HEK293 (cell line): ENCODE data around the gene FBXO3.
A peak's percentile ranks its signal among the peaks of the same experiment; 100 is the strongest.

ENCODE experiments used
- RBAK ChIP-seq: fragments of 450-650 bp; formaldehyde crosslinking; IDR thresholded peaks from 2 replicates; pipeline ENCODE4 v1.5.1; 2016; ENCODE audit warnings: missing biosample characterization, missing genetic modification characterization
- SCRT2 ChIP-seq: fragments of 450-650 bp; formaldehyde crosslinking; IDR thresholded peaks from 2 replicates; pipeline ENCODE4 v1.5.1; 2016; ENCODE audit warnings: missing biosample characterization, missing genetic modification characterization
- SP3 ChIP-seq: fragments of 450-650 bp; formaldehyde crosslinking; IDR thresholded peaks from 2 replicates; pipeline ENCODE4 v1.5.1; 2016; ENCODE audit warnings: missing biosample characterization, missing genetic modification characterization
- ZNF174 ChIP-seq: fragments of 450-650 bp; formaldehyde crosslinking; IDR thresholded peaks from 2 replicates; pipeline ENCODE4 v1.5.0; 2017; ENCODE audit warnings: missing biosample characterization, mild to moderate bottlenecking, missing genetic modification characterization
- ZNF202 ChIP-seq: fragments of 450-650 bp; formaldehyde crosslinking; IDR thresholded peaks from 2 replicates; pipeline ENCODE4 v1.5.1; 2016; ENCODE audit warnings: missing biosample characterization, missing genetic modification characterization, borderline replicate concordance
- ZNF23 ChIP-seq: fragments of 450-650 bp; formaldehyde crosslinking; IDR thresholded peaks from 2 replicates; pipeline ENCODE4 v1.5.1; 2016; ENCODE audit warnings: missing biosample characterization, missing genetic modification characterization, borderline replicate concordance
- ZNF266 ChIP-seq: fragments of 450-650 bp; formaldehyde crosslinking; IDR thresholded peaks from 2 replicates; pipeline ENCODE4 v1.5.1; 2016; ENCODE audit warnings: missing biosample characterization, missing genetic modification characterization, low read depth
- ZNF433 ChIP-seq: fragments of 450-650 bp; formaldehyde crosslinking; IDR thresholded peaks from 2 replicates; pipeline ENCODE4 v1.5.1; 2016; ENCODE audit warnings: missing biosample characterization, missing genetic modification characterization, low read depth
- ZNF48 ChIP-seq: fragments of 450-650 bp; formaldehyde crosslinking; IDR thresholded peaks from 2 replicates; pipeline ENCODE4 v1.5.1; 2016; ENCODE audit warnings: missing biosample characterization, missing genetic modification characterization
- ZNF626 ChIP-seq: fragments of 450-650 bp; sonication (Bioruptor Pico); formaldehyde crosslinking; IDR thresholded peaks from 2 replicates; pipeline ENCODE4 v1.5.1; 2018; ENCODE audit warnings: missing biosample characterization, missing genetic modification characterization, inconsistent platforms
- ZNF658 ChIP-seq: fragments of 450-650 bp; formaldehyde crosslinking; IDR thresholded peaks from 2 replicates; pipeline ENCODE4; 2016; ENCODE audit warnings: missing biosample characterization, missing genetic modification characterization
- TF ChIP-seq, protein P1 (sequence below): fragments of 450-650 bp; formaldehyde crosslinking; IDR thresholded peaks from 2 replicates; pipeline ENCODE4 v1.5.1; 2017; ENCODE audit warnings: missing biosample characterization, missing genetic modification characterization
- TF ChIP-seq, protein P2 (sequence below): fragments of 450-650 bp; formaldehyde crosslinking; IDR thresholded peaks from 2 replicates; pipeline ENCODE4 v1.5.1; 2016; ENCODE audit warnings: missing biosample characterization, missing genetic modification characterization
- TF ChIP-seq, protein P3 (sequence below): fragments of 450-650 bp; formaldehyde crosslinking; IDR thresholded peaks from 2 replicates; pipeline ENCODE4 v1.5.1; 2016; ENCODE audit warnings: missing biosample characterization, missing genetic modification characterization
- TF ChIP-seq, protein P4 (sequence below): fragments of 450-650 bp; formaldehyde crosslinking; conservative IDR thresholded peaks from 2 replicates; pipeline ENCODE4 v1.5.1; 2016; ENCODE audit warnings: low read depth, missing biosample characterization, missing genetic modification characterization
- TF ChIP-seq, protein P5 (sequence below): fragments of 450-650 bp; formaldehyde crosslinking; IDR thresholded peaks from 2 replicates; pipeline ENCODE4 v1.5.1; 2016; ENCODE audit warnings: missing biosample characterization, missing genetic modification characterization
- TF ChIP-seq, protein P6 (sequence below): fragments of 450-650 bp; formaldehyde crosslinking; IDR thresholded peaks from 2 replicates; pipeline ENCODE4 v1.5.1; 2016; ENCODE audit warnings: missing biosample characterization, missing genetic modification characterization
- TF ChIP-seq, protein P7 (sequence below): fragments of 450-650 bp; formaldehyde crosslinking; IDR thresholded peaks from 2 replicates; pipeline ENCODE4 v1.5.1; 2016; ENCODE audit warnings: missing biosample characterization, missing genetic modification characterization

FBXO3 gene

DNA sequence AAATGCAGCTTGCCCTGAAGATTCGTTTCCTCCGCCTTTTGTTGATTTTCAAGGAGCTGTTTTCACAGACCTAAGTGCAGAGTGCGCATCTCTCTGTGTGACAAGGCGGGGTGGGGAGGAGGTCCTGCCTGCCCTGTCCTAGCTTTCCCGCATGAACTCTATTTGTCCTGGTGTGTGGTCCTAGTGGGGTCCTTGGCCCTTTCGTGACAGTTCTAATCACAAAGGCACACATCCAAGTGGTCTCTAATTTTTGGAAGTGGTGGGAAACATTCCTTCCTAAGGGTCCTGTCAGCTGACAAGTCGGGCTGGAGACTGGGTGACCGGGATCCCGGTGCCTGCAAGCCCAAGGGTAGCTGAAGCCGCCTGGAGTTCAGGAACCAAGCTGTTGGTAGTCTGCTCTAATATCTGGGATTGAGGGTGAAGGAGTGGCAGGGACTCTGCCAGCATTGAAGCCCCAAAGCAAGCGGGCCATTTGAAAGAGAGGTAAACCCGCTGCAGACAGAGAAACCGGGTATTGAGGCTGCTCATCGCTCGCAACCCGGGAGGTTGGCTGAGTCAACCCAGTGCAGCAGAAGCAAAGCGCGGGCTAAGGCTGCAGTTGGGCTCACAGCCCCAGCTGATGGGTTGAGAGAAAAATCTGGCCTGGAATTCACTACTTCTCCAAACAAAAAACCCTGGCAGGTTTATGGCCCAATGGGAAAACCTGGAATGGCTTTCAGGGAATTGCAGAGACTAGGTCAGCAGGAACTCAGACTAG, 28.1 kb upstream of the FBXO3 start (continued):
- TF ChIP-seq, protein P1, sequence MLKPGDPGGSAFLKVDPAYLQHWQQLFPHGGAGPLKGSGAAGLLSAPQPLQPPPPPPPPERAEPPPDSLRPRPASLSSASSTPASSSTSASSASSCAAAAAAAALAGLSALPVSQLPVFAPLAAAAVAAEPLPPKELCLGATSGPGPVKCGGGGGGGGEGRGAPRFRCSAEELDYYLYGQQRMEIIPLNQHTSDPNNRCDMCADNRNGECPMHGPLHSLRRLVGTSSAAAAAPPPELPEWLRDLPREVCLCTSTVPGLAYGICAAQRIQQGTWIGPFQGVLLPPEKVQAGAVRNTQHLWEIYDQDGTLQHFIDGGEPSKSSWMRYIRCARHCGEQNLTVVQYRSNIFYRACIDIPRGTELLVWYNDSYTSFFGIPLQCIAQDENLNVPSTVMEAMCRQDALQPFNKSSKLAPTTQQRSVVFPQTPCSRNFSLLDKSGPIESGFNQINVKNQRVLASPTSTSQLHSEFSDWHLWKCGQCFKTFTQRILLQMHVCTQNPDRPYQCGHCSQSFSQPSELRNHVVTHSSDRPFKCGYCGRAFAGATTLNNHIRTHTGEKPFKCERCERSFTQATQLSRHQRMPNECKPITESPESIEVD (tag by site-specific recombination), result 0 out of 2 replicates have a peak, but pooled peaks have one; percentile 15
- TF ChIP-seq, protein P2, sequence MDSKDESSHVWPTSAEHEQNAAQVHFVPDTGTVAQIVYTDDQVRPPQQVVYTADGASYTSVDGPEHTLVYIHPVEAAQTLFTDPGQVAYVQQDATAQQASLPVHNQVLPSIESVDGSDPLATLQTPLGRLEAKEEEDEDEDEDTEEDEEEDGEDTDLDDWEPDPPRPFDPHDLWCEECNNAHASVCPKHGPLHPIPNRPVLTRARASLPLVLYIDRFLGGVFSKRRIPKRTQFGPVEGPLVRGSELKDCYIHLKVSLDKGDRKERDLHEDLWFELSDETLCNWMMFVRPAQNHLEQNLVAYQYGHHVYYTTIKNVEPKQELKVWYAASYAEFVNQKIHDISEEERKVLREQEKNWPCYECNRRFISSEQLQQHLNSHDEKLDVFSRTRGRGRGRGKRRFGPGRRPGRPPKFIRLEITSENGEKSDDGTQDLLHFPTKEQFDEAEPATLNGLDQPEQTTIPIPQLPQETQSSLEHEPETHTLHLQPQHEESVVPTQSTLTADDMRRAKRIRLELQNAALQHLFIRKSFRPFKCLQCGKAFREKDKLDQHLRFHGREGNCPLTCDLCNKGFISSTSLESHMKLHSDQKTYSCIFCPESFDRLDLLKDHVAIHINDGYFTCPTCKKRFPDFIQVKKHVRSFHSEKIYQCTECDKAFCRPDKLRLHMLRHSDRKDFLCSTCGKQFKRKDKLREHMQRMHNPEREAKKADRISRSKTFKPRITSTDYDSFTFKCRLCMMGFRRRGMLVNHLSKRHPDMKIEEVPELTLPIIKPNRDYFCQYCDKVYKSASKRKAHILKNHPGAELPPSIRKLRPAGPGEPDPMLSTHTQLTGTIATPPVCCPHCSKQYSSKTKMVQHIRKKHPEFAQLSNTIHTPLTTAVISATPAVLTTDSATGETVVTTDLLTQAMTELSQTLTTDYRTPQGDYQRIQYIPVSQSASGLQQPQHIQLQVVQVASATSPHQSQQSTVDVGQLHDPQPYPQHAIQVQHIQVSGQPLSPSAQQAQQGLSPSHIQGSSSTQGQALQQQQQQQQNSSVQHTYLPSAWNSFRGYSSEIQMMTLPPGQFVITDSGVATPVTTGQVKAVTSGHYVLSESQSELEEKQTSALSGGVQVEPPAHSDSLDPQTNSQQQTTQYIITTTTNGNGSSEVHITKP (tag by site-specific recombination), result peak; percentile 58
- no peak for TF ChIP-seq ZNF23
- TF ChIP-seq SCRT2 (tag by site-specific recombination), result no peak
- TF ChIP-seq, protein P3, sequence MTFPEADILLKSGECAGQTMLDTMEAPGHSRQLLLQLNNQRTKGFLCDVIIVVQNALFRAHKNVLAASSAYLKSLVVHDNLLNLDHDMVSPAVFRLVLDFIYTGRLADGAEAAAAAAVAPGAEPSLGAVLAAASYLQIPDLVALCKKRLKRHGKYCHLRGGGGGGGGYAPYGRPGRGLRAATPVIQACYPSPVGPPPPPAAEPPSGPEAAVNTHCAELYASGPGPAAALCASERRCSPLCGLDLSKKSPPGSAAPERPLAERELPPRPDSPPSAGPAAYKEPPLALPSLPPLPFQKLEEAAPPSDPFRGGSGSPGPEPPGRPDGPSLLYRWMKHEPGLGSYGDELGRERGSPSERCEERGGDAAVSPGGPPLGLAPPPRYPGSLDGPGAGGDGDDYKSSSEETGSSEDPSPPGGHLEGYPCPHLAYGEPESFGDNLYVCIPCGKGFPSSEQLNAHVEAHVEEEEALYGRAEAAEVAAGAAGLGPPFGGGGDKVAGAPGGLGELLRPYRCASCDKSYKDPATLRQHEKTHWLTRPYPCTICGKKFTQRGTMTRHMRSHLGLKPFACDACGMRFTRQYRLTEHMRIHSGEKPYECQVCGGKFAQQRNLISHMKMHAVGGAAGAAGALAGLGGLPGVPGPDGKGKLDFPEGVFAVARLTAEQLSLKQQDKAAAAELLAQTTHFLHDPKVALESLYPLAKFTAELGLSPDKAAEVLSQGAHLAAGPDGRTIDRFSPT (tag by site-specific recombination), result no peak
- no peak for TF ChIP-seq ZNF626 (tag by site-specific recombination)
- TF ChIP-seq ZNF658, result no peak
- TF ChIP-seq, protein P4, sequence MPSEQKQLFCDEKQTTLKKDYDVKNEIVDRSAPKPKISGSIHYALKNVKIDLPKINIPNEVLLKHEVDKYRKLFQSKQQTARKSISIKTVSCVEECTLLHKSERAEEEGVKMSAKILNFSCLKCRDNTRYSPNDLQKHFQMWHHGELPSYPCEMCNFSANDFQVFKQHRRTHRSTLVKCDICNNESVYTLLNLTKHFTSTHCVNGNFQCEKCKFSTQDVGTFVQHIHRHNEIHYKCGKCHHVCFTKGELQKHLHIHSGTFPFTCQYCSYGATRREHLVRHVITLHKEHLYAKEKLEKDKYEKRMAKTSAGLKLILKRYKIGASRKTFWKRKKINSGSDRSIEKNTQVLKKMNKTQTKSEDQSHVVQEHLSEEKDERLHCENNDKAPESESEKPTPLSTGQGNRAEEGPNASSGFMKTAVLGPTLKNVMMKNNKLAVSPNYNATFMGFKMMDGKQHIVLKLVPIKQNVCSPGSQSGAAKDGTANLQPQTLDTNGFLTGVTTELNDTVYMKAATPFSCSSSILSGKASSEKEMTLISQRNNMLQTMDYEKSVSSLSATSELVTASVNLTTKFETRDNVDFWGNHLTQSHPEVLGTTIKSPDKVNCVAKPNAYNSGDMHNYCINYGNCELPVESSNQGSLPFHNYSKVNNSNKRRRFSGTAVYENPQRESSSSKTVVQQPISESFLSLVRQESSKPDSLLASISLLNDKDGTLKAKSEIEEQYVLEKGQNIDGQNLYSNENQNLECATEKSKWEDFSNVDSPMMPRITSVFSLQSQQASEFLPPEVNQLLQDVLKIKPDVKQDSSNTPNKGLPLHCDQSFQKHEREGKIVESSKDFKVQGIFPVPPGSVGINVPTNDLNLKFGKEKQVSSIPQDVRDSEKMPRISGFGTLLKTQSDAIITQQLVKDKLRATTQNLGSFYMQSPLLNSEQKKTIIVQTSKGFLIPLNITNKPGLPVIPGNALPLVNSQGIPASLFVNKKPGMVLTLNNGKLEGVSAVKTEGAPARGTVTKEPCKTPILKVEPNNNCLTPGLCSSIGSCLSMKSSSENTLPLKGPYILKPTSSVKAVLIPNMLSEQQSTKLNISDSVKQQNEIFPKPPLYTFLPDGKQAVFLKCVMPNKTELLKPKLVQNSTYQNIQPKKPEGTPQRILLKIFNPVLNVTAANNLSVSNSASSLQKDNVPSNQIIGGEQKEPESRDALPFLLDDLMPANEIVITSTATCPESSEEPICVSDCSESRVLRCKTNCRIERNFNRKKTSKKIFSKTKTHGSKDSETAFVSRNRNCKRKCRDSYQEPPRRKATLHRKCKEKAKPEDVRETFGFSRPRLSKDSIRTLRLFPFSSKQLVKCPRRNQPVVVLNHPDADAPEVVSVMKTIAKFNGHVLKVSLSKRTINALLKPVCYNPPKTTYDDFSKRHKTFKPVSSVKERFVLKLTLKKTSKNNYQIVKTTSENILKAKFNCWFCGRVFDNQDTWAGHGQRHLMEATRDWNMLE, result no peak
- TF ChIP-seq, protein P5, sequence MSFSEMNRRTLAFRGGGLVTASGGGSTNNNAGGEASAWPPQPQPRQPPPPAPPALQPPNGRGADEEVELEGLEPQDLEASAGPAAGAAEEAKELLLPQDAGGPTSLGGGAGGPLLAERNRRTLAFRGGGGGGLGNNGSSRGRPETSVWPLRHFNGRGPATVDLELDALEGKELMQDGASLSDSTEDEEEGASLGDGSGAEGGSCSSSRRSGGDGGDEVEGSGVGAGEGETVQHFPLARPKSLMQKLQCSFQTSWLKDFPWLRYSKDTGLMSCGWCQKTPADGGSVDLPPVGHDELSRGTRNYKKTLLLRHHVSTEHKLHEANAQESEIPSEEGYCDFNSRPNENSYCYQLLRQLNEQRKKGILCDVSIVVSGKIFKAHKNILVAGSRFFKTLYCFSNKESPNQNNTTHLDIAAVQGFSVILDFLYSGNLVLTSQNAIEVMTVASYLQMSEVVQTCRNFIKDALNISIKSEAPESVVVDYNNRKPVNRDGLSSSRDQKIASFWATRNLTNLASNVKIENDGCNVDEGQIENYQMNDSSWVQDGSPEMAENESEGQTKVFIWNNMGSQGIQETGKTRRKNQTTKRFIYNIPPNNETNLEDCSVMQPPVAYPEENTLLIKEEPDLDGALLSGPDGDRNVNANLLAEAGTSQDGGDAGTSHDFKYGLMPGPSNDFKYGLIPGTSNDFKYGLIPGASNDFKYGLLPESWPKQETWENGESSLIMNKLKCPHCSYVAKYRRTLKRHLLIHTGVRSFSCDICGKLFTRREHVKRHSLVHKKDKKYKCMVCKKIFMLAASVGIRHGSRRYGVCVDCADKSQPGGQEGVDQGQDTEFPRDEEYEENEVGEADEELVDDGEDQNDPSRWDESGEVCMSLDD (tag by site-specific recombination), result no peak
- no peak for TF ChIP-seq ZNF174
- no peak for TF ChIP-seq RBAK (tag by site-specific recombination)
- TF ChIP-seq ZNF48 (tag by site-specific recombination), result no peak
- TF ChIP-seq SP3 (tag by site-specific recombination), result peak; percentile 33; the same call in 1 of the 2 replicates
- TF ChIP-seq, protein P6, sequence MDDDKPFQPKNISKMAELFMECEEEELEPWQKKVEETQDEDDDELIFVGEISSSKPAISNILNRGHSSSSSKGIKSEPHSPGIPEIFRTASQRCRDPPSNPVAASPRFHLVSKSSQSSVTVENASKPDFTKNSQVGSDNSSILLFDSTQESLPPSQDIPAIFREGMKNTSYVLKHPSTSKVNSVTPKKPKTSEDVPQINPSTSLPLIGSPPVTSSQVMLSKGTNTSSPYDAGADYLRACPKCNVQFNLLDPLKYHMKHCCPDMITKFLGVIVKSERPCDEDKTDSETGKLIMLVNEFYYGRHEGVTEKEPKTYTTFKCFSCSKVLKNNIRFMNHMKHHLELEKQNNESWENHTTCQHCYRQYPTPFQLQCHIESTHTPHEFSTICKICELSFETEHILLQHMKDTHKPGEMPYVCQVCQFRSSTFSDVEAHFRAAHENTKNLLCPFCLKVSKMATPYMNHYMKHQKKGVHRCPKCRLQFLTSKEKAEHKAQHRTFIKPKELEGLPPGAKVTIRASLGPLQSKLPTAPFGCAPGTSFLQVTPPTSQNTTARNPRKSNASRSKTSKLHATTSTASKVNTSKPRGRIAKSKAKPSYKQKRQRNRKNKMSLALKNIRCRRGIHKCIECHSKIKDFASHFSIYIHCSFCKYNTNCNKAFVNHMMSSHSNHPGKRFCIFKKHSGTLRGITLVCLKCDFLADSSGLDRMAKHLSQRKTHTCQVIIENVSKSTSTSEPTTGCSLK (tag by site-specific recombination), result no peak
- no peak for TF ChIP-seq ZNF433
- TF ChIP-seq ZNF202 (tag by site-specific recombination), result no peak
- no peak for TF ChIP-seq ZNF266 (tag by site-specific recombination)
- TF ChIP-seq, protein P7, sequence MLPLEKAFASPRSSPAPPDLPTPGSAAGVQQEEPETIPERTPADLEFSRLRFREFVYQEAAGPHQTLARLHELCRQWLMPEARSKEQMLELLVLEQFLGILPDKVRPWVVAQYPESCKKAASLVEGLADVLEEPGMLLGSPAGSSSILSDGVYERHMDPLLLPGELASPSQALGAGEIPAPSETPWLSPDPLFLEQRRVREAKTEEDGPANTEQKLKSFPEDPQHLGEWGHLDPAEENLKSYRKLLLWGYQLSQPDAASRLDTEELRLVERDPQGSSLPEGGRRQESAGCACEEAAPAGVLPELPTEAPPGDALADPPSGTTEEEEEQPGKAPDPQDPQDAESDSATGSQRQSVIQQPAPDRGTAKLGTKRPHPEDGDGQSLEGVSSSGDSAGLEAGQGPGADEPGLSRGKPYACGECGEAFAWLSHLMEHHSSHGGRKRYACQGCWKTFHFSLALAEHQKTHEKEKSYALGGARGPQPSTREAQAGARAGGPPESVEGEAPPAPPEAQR (tag by site-specific recombination), result no peak
